GM19023 (cell line): ENCODE results near the gene ANKH.
"Not testable (repeated sequence)": the region's sequence is repeated elsewhere in the genome, so short reads cannot be mapped to it uniquely, and the experiment has no call there.

Experiments used
- ATAC-seq: cut with Tn5 transposase; IDR thresholded peaks from one replicate; pipeline ENCODE4 v1.9.1; 2021; ENCODE audit warnings: mild to moderate bottlenecking, moderate library complexity; ENCODE audit not compliant: unreplicated experiment

ANKH gene

GRCh38 chr5:14871214-14872069, at the start of gene ANKH:
Gene ANKH (minus strand): TSS chr5:14871778. CDS start chr5:14871447, 331 bp downstream.
- peak; percentile 92 for ATAC-seq

GRCh38 chr5:14920121-14920520, 48.5 kb upstream of the ANKH start:
- no peak for ATAC-seq

GRCh38 chr5:14919106-14919505, 47.5 kb upstream of the ANKH start:
- not testable (repeated sequence) for ATAC-seq

GRCh38 chr5:14917719-14918118, 46.1 kb upstream of the ANKH start:
- ATAC-seq: no peak

- no peak for ATAC-seq
Observed at GRCh38 chr5:14915291-14915952, 43.8 kb upstream of the ANKH start.

GRCh38 chr5:14914623-14915260, 43.2 kb upstream of the ANKH start:
- ATAC-seq: no peak

GRCh38 chr5:14914193-14914592, 42.6 kb upstream of the ANKH start:
- ATAC-seq: no peak

GRCh38 chr5:14913096-14913495, 41.5 kb upstream of the ANKH start:
- no peak for ATAC-seq

- no peak for ATAC-seq
Observed at GRCh38 chr5:14912206-14912605, 40.6 kb upstream of the ANKH start.

GRCh38 chr5:14909369-14909768, 37.8 kb upstream of the ANKH start:
- no peak for ATAC-seq

GRCh38 chr5:14908172-14908571, 36.6 kb upstream of the ANKH start:
- no peak for ATAC-seq

GRCh38 chr5:14906628-14907027, 35.0 kb upstream of the ANKH start:
- no peak for ATAC-seq

GRCh38 chr5:14902826-14903560, 31.4 kb upstream of the ANKH start:
- ATAC-seq: no peak

- no peak for ATAC-seq
Observed at GRCh38 chr5:14901462-14902051, 30.0 kb upstream of the ANKH start.

GRCh38 chr5:14900693-14901461, 29.3 kb upstream of the ANKH start:
- ATAC-seq: no peak

GRCh38 chr5:14896131-14896530, 24.6 kb upstream of the ANKH start:
- ATAC-seq: no peak

GRCh38 chr5:14895301-14895700, 23.7 kb upstream of the ANKH start:
- no peak for ATAC-seq

GRCh38 chr5:14894748-14895147, 23.2 kb upstream of the ANKH start:
- ATAC-seq: no peak

GRCh38 chr5:14893381-14893780, 21.8 kb upstream of the ANKH start:
- ATAC-seq: no peak

- no peak for ATAC-seq
Observed at GRCh38 chr5:14890846-14891245, 19.3 kb upstream of the ANKH start.
